SK-N-SH (cell line): ENCODE data around the gene DCDC1. TPM values are rescaled to one million over a fixed set of nuclear protein-coding genes. Genes with fewer than 3 reads are reported as not detected.

Experiments used
- CTCF ChIA-PET: fragments of 300-600, 350-600 bp; formaldehyde crosslinking; extraction: SDS; loops from one replicate; lab custom pipeline; 2021; lab: Yijun Ruan, JAX
- POLR2A ChIA-PET: fragments of 350-600 bp; sonication (Branson Sonifier 250); formaldehyde crosslinking; extraction: SDS; loops from one replicate; lab custom pipeline; 2020; ENCODE audit warnings: antibody characterized with exemption, inconsistent platforms; lab: Yijun Ruan, JAX
- DNase-seq: peaks from one replicate; pipeline ENCODE4 v3.0.0; 2012
- H2AFZ ChIP-seq: fragments of 200-600 bp; sonication (generic); 2 replicates; pipeline ENCODE4 v1.8.1; 2016; ENCODE audit warnings: antibody characterized with exemption, mild to moderate bottlenecking, low read depth
- H3F3A ChIP-seq: fragments of 200-600 bp; sonication (generic); replicated peaks from 2 replicates; pipeline ENCODE3; 2016; ENCODE audit warnings: antibody characterized with exemption, mild to moderate bottlenecking; ENCODE audit not compliant: insufficient read depth
- H3K27ac ChIP-seq, 2 experiments: fragments of 200-500 bp in 1 of 2; fragments of 200-600 bp in 1 of 2; sonication (Bioruptor generic) in 1 of 2; sonication (generic), shearing (Covaris generic) in 1 of 2; 2 replicates each; pipeline versions ENCODE4 v1.5.1 to v1.6.1; 2014 to 2016; ENCODE audit warnings: low read depth in 2 of 2, inconsistent platforms in 1 of 2, low read length in 1 of 2, mild to moderate bottlenecking in 1 of 2, mixed read lengths in 1 of 2
- H3K27me3 ChIP-seq: fragments of 200-600 bp; sonication (generic), shearing (Covaris generic); 2 replicates; pipeline ENCODE4 v1.6.1; 2016; ENCODE audit warnings: mixed run types; ENCODE audit not compliant: insufficient read depth
- H3K36me3 ChIP-seq, 2 experiments: fragments of 200-500 bp in 1 of 2; fragments of 200-600 bp in 1 of 2; sonication (Bioruptor generic) in 1 of 2; sonication (generic) in 1 of 2; replicated peaks in 1 of 2; 2 replicates each; pipeline versions ENCODE3 to v1.5.1; 2014 to 2016; ENCODE audit warnings: low read length in 1 of 2, mild to moderate bottlenecking in 1 of 2; ENCODE audit not compliant: insufficient read depth in 2 of 2, control insufficient read depth in 1 of 2
- H3K4me1 ChIP-seq, 2 experiments: fragments of 200-500 bp in 1 of 2; fragments of 200-600 bp in 1 of 2; sonication (Bioruptor generic) in 1 of 2; sonication (generic), shearing (Covaris generic) in 1 of 2; 2 replicates each; pipeline versions ENCODE4 v1.5.1 to v1.6.1; 2014 to 2016; ENCODE audit warnings: low read depth in 1 of 2, low read length in 1 of 2, mixed run types in 1 of 2; ENCODE audit not compliant: insufficient read depth in 2 of 2, control insufficient read depth in 1 of 2
- H3K4me2 ChIP-seq: fragments of 200-600 bp; sonication (generic), shearing (Covaris generic); 2 replicates; pipeline ENCODE4 v1.6.1; 2017; ENCODE audit warnings: mixed run types
- H3K4me3 ChIP-seq, 2 experiments: fragments of 200-500 bp in 1 of 2; fragments of 200-600 bp in 1 of 2; sonication (Bioruptor generic) in 1 of 2; sonication (generic), shearing (Covaris generic) in 1 of 2; 2 replicates each; pipeline versions ENCODE4 v1.5.1 to v1.8.1; 2014 to 2016; ENCODE audit warnings: low read depth in 2 of 2, inconsistent platforms in 1 of 2, low read length in 1 of 2, mild to moderate bottlenecking in 1 of 2, mixed read lengths in 1 of 2, moderate library complexity in 1 of 2
- H3K79me2 ChIP-seq: fragments of 200-600 bp; sonication (generic); 2 replicates; pipeline ENCODE4 v1.8.1; 2017; ENCODE audit warnings: mild to moderate bottlenecking; ENCODE audit not compliant: insufficient read depth
- H3K9ac ChIP-seq: fragments of 200-600 bp; sonication (generic); 2 replicates; pipeline ENCODE4 v1.6.1; 2017; ENCODE audit warnings: mixed run types
- H3K9me2 ChIP-seq: fragments of 200-600 bp; sonication (generic); 2 replicates; pipeline ENCODE4 v1.6.1; 2017; ENCODE audit warnings: mixed run types
- H3K9me3 ChIP-seq: fragments of 200-600 bp; sonication (generic); 2 replicates; pipeline ENCODE4 v1.6.1; 2017; ENCODE audit warnings: mixed run types, mild to moderate bottlenecking, moderate library complexity
- H4K20me1 ChIP-seq: fragments of 200-600 bp; sonication (generic); 2 replicates; pipeline ENCODE4 v1.6.1; 2017; ENCODE audit warnings: mild to moderate bottlenecking, mixed run types; ENCODE audit not compliant: insufficient read depth
- EZH2phosphoT487 ChIP-seq: fragments of 200-600 bp; sonication (generic); IDR thresholded peaks from 2 replicates; pipeline ENCODE4 v1.6.1; 2017; ENCODE audit warnings: low read depth, mixed run types, mild to moderate bottlenecking, antibody characterized with exemption, moderate library complexity, borderline replicate concordance
- FOSL2 ChIP-seq: IDR thresholded peaks from 2 replicates; pipeline ENCODE4 v1.4.0; 2012; ENCODE audit warnings: low read depth, mild to moderate bottlenecking, moderate library complexity, borderline replicate concordance
- FOXJ3 ChIP-seq: sonication (generic); formaldehyde crosslinking; IDR thresholded peaks from 2 replicates; pipeline ENCODE4 v1.5.1; 2020; ENCODE audit warnings: mild to moderate bottlenecking, missing genetic modification reagents
- FOXM1 ChIP-seq: IDR thresholded peaks from 2 replicates; pipeline ENCODE4 v1.4.0; 2012; ENCODE audit warnings: low read depth, mild to moderate bottlenecking
- GABPA ChIP-seq: IDR thresholded peaks from 2 replicates; pipeline ENCODE4 v1.4.0; 2012; ENCODE audit warnings: low read depth, mild to moderate bottlenecking
- IRF3 ChIP-seq: fragments of 150-350 bp; IDR thresholded peaks from 2 replicates; pipeline ENCODE4 v1.6.1; 2016; ENCODE audit warnings: mild to moderate bottlenecking, low read depth, low read length
- JUND ChIP-seq: IDR thresholded peaks from 2 replicates; pipeline ENCODE4 v1.4.0; 2012
- NRF1 ChIP-seq: IDR thresholded peaks from 2 replicates; pipeline ENCODE4 v1.6.1; 2012; ENCODE audit warnings: low read depth, mild to moderate bottlenecking, low read length
- POLR2AphosphoS5 ChIP-seq: IDR thresholded peaks from 2 replicates; pipeline ENCODE4 v1.6.1; 2012; ENCODE audit warnings: low read depth, low read length
- RAD21 ChIP-seq: IDR thresholded peaks from 2 replicates; pipeline ENCODE4 v1.6.1; 2012; ENCODE audit warnings: mild to moderate bottlenecking, low read length
- REST ChIP-seq: IDR thresholded peaks from 2 replicates; pipeline ENCODE4 v1.6.1; 2012; ENCODE audit warnings: mild to moderate bottlenecking, low read depth, low read length, moderate library complexity
- RFX5 ChIP-seq: IDR thresholded peaks from 2 replicates; pipeline ENCODE4 v1.6.1; 2012; ENCODE audit warnings: mild to moderate bottlenecking, improper control_type of control experiment, low read length
- SMC3 ChIP-seq: IDR thresholded peaks from 2 replicates; pipeline ENCODE4 v1.6.1; 2012; ENCODE audit warnings: low read depth, low read length, improper control_type of control experiment
- TAF1 ChIP-seq: IDR thresholded peaks from 2 replicates; pipeline ENCODE4 v1.6.1; 2012; ENCODE audit warnings: low read depth, mild to moderate bottlenecking, low read length, moderate library complexity, borderline replicate concordance
- TCF12 ChIP-seq: IDR thresholded peaks from 2 replicates; pipeline ENCODE4 v1.4.0; 2012
- USF1 ChIP-seq: IDR thresholded peaks from 2 replicates; pipeline ENCODE4 v1.4.0; 2012; ENCODE audit warnings: low read depth, borderline replicate concordance
- USF2 ChIP-seq: fragments of 150-350 bp; IDR thresholded peaks from 2 replicates; pipeline ENCODE4 v1.6.1; 2017; ENCODE audit warnings: antibody characterized with exemption, low read length, low read depth, borderline replicate concordance
- YY1 ChIP-seq: IDR thresholded peaks from 2 replicates; pipeline ENCODE4 v1.4.0; 2012; ENCODE audit warnings: low read depth, mild to moderate bottlenecking
- ZBTB33 ChIP-seq: IDR thresholded peaks from 2 replicates; pipeline ENCODE4 v1.4.0; 2012; ENCODE audit warnings: low read depth, borderline replicate concordance
- WGBS: methylation state at CpG from one replicate; pipeline ENCODE4 v1.1.6; 2017; ENCODE audit warnings: low lambda C conversion rate; 5-methylcytosine and 5-hydroxymethylcytosine counted together
- polyA plus RNA-seq, 3 experiments: library from polyadenylated mRNA; depleted of rRNA; stranded (reverse); fragments of >200 nt; gene quantifications; 2 replicates each; pipeline ENCODE4 v1.2.3, GENCODE V29; 2012

The DCDC1 gene
- polyA plus RNA-seq, 1 of the 3 experiments (the other 2 are of a cell fraction), result 0.12 TPM

- Histone ChIP-seq H3K9ac (no peak overlapping the region), H3K79me2 (no peaks in the 10 kb centered on the region), H3K9me2 (no peaks in the 10 kb centered on the region), H3K9me3 (no peaks in the 10 kb centered on the region), H3K36me3 (no peaks in the 10 kb centered on the region), H3F3A (no peaks in the 10 kb centered on the region), H3K27ac (no peak overlapping the region), H4K20me1 (no peaks in the 10 kb centered on the region), H3K27me3 (no peaks in the 10 kb centered on the region), H3K4me1 (no peaks in the 10 kb centered on the region), H3K4me2 (no peak overlapping the region), H2AFZ (no peak overlapping the region), H3K4me3 (no peak overlapping the region)
- POLR2A ChIA-PET, result no interaction called here
- WGBS, result 2% methylated on average over 1 of the region's 1 CpG
- CTCF ChIA-PET, result no interaction called here
- TF ChIP-seq TAF1 (no peak), ZBTB33 (no peak), EZH2phosphoT487 (no peak), FOXJ3 (CRISPR knock-in tag) (no peak), IRF3 (no peak), NRF1 (no peak), USF2 (no peak), YY1 (no peak), GABPA (no peak), FOSL2 (no peak), TCF12 (no peak), REST (no peak), USF1 (no peak), RFX5 (no peak), RAD21 (no peak), JUND (no peak), FOXM1 (no peak), POLR2AphosphoS5 (no peak), SMC3 (no peak)
- no peak for DNase-seq
Observed at GRCh38 chr11:31248768-31249167, 120.8 kb downstream of the DCDC1 start.
